ENCODE data around the gene PRR29.

The PRR29 gene

GRCh38 chr17:63975541-63976092 is 22.5 kb upstream of the PRR29 start:
- TF ChIP-seq TAF1 (IDR thresholded peaks at IDR 0.05; ENCODE audit: borderline replicate concordance, insufficient read depth, low read length), result no peak
- TF ChIP-seq SIN3A (IDR thresholded peaks at IDR 0.05; ENCODE audit: borderline replicate concordance, insufficient read depth, low read length), result no peak
- TF ChIP-seq POLR2AphosphoS5 (IDR thresholded peaks at IDR 0.05; ENCODE audit: low read depth, low read length), result no peak
- TF ChIP-seq, protein P1, sequence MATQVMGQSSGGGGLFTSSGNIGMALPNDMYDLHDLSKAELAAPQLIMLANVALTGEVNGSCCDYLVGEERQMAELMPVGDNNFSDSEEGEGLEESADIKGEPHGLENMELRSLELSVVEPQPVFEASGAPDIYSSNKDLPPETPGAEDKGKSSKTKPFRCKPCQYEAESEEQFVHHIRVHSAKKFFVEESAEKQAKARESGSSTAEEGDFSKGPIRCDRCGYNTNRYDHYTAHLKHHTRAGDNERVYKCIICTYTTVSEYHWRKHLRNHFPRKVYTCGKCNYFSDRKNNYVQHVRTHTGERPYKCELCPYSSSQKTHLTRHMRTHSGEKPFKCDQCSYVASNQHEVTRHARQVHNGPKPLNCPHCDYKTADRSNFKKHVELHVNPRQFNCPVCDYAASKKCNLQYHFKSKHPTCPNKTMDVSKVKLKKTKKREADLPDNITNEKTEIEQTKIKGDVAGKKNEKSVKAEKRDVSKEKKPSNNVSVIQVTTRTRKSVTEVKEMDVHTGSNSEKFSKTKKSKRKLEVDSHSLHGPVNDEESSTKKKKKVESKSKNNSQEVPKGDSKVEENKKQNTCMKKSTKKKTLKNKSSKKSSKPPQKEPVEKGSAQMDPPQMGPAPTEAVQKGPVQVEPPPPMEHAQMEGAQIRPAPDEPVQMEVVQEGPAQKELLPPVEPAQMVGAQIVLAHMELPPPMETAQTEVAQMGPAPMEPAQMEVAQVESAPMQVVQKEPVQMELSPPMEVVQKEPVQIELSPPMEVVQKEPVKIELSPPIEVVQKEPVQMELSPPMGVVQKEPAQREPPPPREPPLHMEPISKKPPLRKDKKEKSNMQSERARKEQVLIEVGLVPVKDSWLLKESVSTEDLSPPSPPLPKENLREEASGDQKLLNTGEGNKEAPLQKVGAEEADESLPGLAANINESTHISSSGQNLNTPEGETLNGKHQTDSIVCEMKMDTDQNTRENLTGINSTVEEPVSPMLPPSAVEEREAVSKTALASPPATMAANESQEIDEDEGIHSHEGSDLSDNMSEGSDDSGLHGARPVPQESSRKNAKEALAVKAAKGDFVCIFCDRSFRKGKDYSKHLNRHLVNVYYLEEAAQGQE (IDR thresholded peaks at IDR 0.05; ENCODE audit: insufficient read depth in 1 of 2, low read depth in 2 of 2, low read length in 2 of 2), result no peak
- TF ChIP-seq FOXP2 (optimal IDR thresholded peaks at IDR 0.05; ENCODE audit: borderline replicate concordance, extremely low read depth, extremely low read length, insufficient read depth), result no peak

GRCh38 chr17:63976702-63977101 is 21.4 kb upstream of the PRR29 start:
- no peak for TF ChIP-seq TAF1 (IDR thresholded peaks at IDR 0.05; ENCODE audit: borderline replicate concordance, insufficient read depth, low read length)
- TF ChIP-seq SIN3A (IDR thresholded peaks at IDR 0.05; ENCODE audit: borderline replicate concordance, insufficient read depth, low read length), result no peak
- TF ChIP-seq POLR2AphosphoS5 (IDR thresholded peaks at IDR 0.05; ENCODE audit: low read depth, low read length), result no peak
- TF ChIP-seq, protein P1 (IDR thresholded peaks at IDR 0.05; ENCODE audit: insufficient read depth in 1 of 2, low read depth in 2 of 2, low read length in 2 of 2), result no peak
- TF ChIP-seq FOXP2 (optimal IDR thresholded peaks at IDR 0.05; ENCODE audit: borderline replicate concordance, extremely low read depth, extremely low read length, insufficient read depth), result no peak

DNA sequence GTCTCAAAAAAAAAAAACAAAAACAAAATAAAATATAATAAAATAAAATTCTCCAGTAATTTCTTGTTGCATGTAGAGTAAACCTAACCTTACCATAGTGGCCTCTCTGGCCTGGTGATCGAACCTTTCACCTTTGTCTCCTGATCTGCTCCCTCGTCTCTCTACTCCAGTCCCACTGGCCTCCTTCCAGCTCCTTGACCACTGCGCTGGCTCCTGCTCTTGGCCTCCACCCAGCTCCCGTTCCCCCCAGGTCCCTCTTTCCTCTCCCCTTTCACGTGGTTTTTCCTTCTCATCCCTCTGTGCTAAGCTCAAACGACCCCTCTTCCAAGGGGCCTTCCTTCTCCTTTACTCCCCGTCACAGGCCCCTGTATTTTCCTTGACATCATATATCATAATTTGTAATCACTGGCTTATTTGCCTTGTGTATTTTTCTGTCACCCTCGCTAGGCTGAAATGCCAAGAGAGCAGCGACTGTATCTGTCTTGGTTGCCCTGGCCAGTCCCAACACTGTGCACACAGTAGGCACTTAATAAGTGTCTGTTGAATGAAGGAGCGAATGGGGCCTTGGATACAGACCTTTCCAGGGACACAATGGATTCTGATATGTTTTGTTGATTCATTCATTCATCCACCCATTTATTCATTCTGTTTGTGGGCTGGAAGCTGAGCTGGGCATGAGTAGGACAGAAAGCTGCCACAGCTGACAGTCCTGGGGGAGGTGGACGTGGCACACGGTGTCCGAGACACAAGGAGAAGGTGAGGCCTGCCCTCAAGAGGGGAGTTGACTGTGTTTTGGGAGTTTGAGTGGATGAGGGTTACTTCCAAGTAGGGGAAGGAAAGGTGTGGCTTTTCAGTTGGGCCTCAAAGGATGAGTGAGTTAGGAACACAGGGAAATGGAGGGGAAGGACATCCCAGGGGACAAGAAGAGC is 19.6 kb upstream of the PRR29 start:
- no peak for TF ChIP-seq SIN3A (IDR thresholded peaks at IDR 0.05; ENCODE audit: borderline replicate concordance, insufficient read depth, low read length)
- no peak for TF ChIP-seq TAF1 (IDR thresholded peaks at IDR 0.05; ENCODE audit: borderline replicate concordance, insufficient read depth, low read length)
- TF ChIP-seq, protein P1 (IDR thresholded peaks at IDR 0.05; ENCODE audit: insufficient read depth in 1 of 2, low read depth in 2 of 2, low read length in 2 of 2), result no peak
- TF ChIP-seq POLR2AphosphoS5 (IDR thresholded peaks at IDR 0.05; ENCODE audit: low read depth, low read length), result no peak
- no peak for TF ChIP-seq FOXP2 (optimal IDR thresholded peaks at IDR 0.05; ENCODE audit: borderline replicate concordance, extremely low read depth, extremely low read length, insufficient read depth)

- TF ChIP-seq FOXP2 (optimal IDR thresholded peaks at IDR 0.05; ENCODE audit: borderline replicate concordance, extremely low read depth, extremely low read length, insufficient read depth) (no peak), POLR2AphosphoS5 (IDR thresholded peaks at IDR 0.05; ENCODE audit: low read depth, low read length) (no peak), SIN3A (IDR thresholded peaks at IDR 0.05; ENCODE audit: borderline replicate concordance, insufficient read depth, low read length) (no peak), TAF1 (IDR thresholded peaks at IDR 0.05; ENCODE audit: borderline replicate concordance, insufficient read depth, low read length) (no peak)
- TF ChIP-seq, protein P1 (IDR thresholded peaks at IDR 0.05; ENCODE audit: insufficient read depth in 1 of 2, low read depth in 2 of 2, low read length in 2 of 2), result no peak
Observed at GRCh38 chr17:63983320-63983719, 14.8 kb upstream of the PRR29 start.

All from PFSK-1 (cell line).